Activated T-cell treated with anti-CD3 and anti-CD28 coated beads, Interleukin-2, amount 50 U/mL, for 24 hours (primary cell): ENCODE data around the gene UGT1A7.
A peak's percentile ranks its signal among the peaks of the same experiment; 100 is the strongest.

Source experiments
- DNase-seq: peaks from one replicate; pipeline ENCODE4 v3.0.0-alpha.2; 2020
- H3K27ac Mint-ChIP-seq: 2 replicates; pipeline ENCODE4 v1.8.0; 2020; ENCODE audit warnings: mild to moderate bottlenecking, mixed read lengths
- H3K27me3 Mint-ChIP-seq: 2 replicates; pipeline ENCODE4 v1.8.0; 2020; ENCODE audit warnings: mixed read lengths
- H3K36me3 Mint-ChIP-seq: 2 replicates; pipeline ENCODE4 v1.8.0; 2020; ENCODE audit warnings: low read depth, mixed read lengths
- H3K4me1 Mint-ChIP-seq: 2 replicates; pipeline ENCODE4 v1.8.0; 2020; ENCODE audit warnings: low read depth, mixed read lengths
- H3K4me3 Mint-ChIP-seq: 2 replicates; pipeline ENCODE4 v1.8.0; 2020; ENCODE audit warnings: mild to moderate bottlenecking, moderate library complexity, mixed read lengths
- H3K9me3 Mint-ChIP-seq: 2 replicates; pipeline ENCODE4 v1.8.0; 2020; ENCODE audit warnings: mixed read lengths

UGT1A7 gene

DNA sequence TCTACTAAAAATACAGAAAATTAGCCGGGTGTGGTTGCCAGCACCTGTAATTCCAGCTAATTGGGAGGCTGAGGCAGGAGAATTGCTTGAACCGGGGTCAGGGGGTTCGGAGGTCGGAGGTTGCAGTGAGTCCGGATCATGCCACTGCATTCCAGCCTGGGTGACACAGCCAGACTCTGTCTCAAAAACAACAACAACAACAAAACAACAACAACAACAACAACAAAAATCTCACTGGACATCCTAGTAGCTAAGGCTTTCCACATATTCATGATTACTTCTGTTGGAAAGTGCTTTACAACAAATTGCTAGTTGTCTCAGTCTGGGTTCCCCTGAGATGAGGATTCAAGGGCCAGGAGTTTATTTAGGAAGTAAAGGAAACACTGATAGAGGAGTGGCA lies 92.2 kb downstream of the UGT1A7 start:
- no peak for DNase-seq
- no peaks in the 10 kb centered on the region for H3K4me1 Mint-ChIP-seq
- H3K27me3 Mint-ChIP-seq = peaks cover 19% of the 10 kb centered on the region
- no peak overlapping the region for H3K4me3 Mint-ChIP-seq
- no peak overlapping the region for H3K27ac Mint-ChIP-seq
- H3K36me3 Mint-ChIP-seq = no peaks in the 10 kb centered on the region
- peaks cover 14% of the 10 kb centered on the region for H3K9me3 Mint-ChIP-seq

DNA sequence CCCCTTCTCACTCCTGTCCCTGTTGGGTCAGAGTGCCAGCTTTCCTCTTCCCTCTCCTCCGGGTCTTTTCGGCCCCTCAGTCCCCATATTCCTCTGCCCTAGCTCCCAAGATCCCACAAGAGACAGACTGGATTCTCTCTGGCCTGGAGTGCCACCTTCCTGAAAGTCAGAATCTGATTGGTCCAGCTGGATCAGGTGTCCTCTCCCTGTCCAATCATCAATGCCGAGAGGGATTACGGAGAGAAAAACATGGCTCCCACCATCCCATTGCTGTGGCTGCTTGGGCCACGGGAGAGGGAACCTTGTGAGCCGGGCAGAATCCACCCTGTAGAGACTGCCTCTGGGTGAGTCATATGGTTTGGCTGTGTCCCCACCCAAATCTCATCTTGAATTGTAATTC lies 93.7 kb downstream of the UGT1A7 start:
- peaks cover 20% of the 10 kb centered on the region for H3K27me3 Mint-ChIP-seq
- peaks cover 14% of the 10 kb centered on the region for H3K9me3 Mint-ChIP-seq
- no peaks in the 10 kb centered on the region for H3K36me3 Mint-ChIP-seq
- no peak overlapping the region for H3K4me3 Mint-ChIP-seq
- H3K4me1 Mint-ChIP-seq = no peaks in the 10 kb centered on the region
- no peak for DNase-seq
- no peak overlapping the region for H3K27ac Mint-ChIP-seq

DNA sequence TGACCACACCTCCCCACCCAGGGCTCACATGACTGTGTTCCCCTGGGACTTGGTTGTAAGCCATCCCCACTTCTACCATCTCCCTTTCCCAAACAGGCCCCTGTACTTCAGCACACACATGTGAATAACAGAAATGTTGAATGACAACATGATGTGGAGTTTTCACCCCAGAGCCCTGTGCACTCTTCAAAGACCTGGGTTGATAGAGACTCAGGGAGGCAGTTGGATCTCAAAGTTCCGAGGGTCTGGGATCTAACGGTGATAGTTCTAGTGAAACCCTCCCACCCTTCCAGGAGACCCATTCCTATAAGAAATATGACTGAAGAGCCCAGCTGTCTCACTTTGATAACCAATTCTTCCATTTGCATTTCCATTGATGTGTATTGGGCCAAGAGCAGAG lies 96.3 kb downstream of the UGT1A7 start, which contains the start of gene MROH2A:
MROH2A (plus strand) TSS at position 301 of the 400 bp plus-strand sequence. CDS start 1,029 bp downstream, outside the sequence.
- Mint-ChIP-seq H3K36me3 (no peaks in the 10 kb centered on the region), H3K27ac (no peak within 1 kb of the TSS), H3K4me3 (no peak within 1 kb of the TSS)

DNA sequence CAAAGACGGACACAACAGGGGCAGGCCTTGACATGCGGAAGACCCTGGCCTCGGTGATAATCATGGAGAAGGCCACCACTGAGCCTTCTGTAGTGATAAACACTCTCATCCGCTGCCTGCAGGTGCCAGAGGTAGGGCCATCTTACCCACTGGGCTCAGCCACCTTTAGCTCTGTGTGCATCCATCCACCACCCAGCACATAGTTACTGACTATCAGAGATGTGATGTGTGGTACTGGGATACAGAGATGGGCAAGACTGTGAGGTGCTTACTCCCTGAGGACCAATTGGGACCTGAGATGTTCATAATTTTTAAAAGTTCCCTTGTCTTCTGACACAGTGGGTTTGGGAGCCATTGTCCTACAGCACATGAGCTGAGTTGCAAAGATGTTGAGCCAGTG lies 98.0 kb downstream of the UGT1A7 start:
- peaks cover 25% of the 10 kb centered on the region for H3K27me3 Mint-ChIP-seq
- peaks cover 14% of the 10 kb centered on the region for H3K9me3 Mint-ChIP-seq
- no peaks in the 10 kb centered on the region for H3K4me1 Mint-ChIP-seq
- no peak overlapping the region for H3K4me3 Mint-ChIP-seq
- no peak overlapping the region for H3K27ac Mint-ChIP-seq
- no peaks in the 10 kb centered on the region for H3K36me3 Mint-ChIP-seq
- DNase-seq = no peak

More for the DNA sequence above, 96.3 kb downstream of the UGT1A7 start, which contains the start of gene MROH2A:
- Mint-ChIP-seq H3K27me3 (peaks cover 24% of the 10 kb centered on the region), H3K4me1 (no peaks in the 10 kb centered on the region), H3K9me3 (peaks cover 14% of the 10 kb centered on the region)
- DNase-seq = no peak

DNA sequence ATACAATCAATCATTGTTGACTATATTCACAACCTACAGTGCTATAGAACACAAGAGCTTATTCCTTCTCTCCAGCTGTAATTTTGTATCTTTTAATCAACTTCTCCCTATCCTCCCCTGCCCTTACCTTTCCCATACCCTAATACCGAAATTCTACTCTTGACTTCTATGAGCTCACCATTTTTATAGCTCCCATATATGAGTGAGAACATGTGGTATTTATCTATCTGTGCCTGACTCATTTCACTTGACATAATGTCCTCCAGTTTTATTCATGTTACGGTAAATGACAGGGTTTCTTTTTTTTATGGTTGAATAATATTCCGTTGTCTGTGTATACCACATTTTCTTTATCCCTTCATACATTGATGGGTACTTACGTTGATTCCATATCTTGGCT lies 99.1 kb downstream of the UGT1A7 start:
- Mint-ChIP-seq H3K4me1 (no peaks in the 10 kb centered on the region), H3K36me3 (no peaks in the 10 kb centered on the region), H3K4me3 (no peak overlapping the region), H3K27ac (no peak overlapping the region), H3K9me3 (peaks cover 9% of the 10 kb centered on the region), H3K27me3 (peaks cover 24% of the 10 kb centered on the region)
- no peak for DNase-seq

DNA sequence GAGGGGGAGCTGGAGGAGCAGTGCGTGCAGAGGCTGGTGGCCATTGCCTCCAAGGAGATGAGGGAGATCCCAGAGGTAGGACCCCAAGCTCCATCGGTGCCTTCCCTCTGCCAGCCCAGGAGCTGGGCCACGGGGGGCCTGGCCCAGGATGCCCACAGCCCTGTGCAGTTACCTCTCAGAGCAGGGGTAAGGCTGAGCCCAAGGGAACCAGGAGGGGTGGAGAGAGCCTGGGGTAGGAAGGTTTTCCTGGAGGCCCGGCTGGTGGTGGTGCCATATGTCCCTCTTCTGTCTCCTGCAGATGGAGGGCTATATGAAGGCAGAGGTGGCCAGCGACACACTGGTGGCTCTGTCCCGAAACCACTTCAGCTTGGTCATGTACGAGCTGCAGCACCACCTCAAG lies 107.9 kb downstream of the UGT1A7 start:
- Mint-ChIP-seq H3K36me3 (no peaks in the 10 kb centered on the region), H3K9me3 (no peaks in the 10 kb centered on the region), H3K27ac (no peak overlapping the region), H3K27me3 (peaks cover 4% of the 10 kb centered on the region), H3K4me3 (no peak overlapping the region), H3K4me1 (no peaks in the 10 kb centered on the region)
- DNase-seq = no peak

DNA sequence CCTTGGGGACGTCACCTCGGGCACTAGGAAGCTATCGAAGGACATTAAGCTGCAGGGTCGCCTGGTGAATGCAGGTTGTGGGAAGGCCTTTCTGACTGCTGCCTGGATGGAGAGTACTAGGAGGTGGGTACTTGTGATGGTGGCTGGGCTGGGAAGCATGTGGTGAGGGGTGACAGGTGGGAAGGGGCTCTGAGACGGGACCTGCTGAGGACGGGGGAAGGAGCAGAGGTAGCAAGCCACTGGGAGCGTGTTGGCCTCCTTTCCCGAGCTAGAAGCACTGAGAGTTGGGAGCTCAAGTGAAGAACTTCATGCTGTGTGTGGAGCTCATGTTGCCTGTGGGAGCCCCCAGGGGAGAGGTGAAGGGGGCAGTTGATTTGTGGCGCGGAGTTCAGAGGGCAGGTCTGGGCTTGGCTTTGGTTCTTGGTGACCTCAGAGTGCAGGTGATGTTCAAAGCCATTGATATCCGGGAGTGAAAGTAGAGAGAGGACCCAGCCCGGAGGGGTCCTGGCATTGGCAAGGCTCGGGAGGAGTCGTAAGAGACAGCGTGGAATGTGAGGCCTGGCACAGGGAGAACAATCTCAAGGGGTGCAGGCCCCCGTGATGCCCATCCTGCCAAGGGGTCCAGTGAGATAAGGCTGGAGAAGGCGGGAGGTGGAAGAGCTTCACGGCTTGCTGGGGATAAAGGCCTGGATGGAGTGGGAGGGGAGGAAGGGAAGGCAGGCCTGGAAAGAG lies 109.6 kb downstream of the UGT1A7 start:
- no peak overlapping the region for H3K4me3 Mint-ChIP-seq
- no peaks in the 10 kb centered on the region for H3K4me1 Mint-ChIP-seq
- no peaks in the 10 kb centered on the region for H3K36me3 Mint-ChIP-seq
- no peaks in the 10 kb centered on the region for H3K27me3 Mint-ChIP-seq
- H3K9me3 Mint-ChIP-seq = no peaks in the 10 kb centered on the region
- DNase-seq = no peak
- no peak overlapping the region for H3K27ac Mint-ChIP-seq

DNA sequence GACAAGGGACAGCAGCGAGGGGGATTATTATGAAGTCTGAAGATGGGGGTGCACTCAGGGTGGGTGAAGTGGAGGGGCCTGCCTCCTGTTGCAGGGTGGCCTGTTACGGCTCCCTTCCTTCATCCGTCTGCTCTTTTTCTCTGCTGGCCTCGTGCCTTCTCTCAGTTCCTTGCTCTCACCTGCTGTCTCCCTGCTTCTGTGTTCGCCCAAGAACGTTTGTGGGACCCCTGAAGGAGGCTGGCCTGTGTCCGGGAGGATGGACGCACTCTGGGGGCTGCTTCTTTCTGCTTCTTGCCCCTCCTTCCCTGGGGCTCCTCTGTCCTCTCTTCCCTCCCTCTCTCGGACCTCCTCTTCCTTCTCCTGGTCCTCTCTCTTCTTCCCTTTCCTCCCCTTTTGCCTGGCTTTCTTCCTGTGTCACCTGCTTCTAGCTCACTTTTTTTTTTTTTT lies 110.2 kb downstream of the UGT1A7 start:
- no peaks in the 10 kb centered on the region for H3K36me3 Mint-ChIP-seq
- no peaks in the 10 kb centered on the region for H3K27me3 Mint-ChIP-seq
- H3K27ac Mint-ChIP-seq = no peak overlapping the region
- no peak overlapping the region for H3K4me3 Mint-ChIP-seq
- no peaks in the 10 kb centered on the region for H3K9me3 Mint-ChIP-seq
- DNase-seq = no peak
- no peaks in the 10 kb centered on the region for H3K4me1 Mint-ChIP-seq

DNA sequence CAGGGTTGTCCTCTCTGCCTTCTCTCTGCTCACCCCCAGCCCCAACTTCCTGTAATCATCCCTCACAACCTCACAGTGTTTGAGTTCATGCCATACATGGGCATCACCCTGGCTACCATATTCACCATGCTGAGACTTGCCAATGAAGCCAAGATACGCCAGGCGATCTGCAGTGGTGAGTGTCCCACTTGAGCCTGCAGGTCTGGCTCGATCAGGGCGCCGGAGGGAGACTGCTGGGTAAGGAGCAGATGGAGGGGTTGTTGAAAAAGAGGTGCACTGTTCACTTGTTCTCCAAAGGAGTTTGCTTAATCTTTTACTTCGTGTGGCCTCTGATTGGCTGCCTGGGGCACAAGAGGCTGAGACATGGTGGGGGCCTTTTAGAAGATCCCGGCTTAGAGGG lies 111.0 kb downstream of the UGT1A7 start:
- Mint-ChIP-seq H3K36me3 (no peaks in the 10 kb centered on the region), H3K27me3 (no peaks in the 10 kb centered on the region), H3K9me3 (no peaks in the 10 kb centered on the region), H3K27ac (no peak overlapping the region), H3K4me3 (no peak overlapping the region), H3K4me1 (no peaks in the 10 kb centered on the region)
- DNase-seq = no peak

DNA sequence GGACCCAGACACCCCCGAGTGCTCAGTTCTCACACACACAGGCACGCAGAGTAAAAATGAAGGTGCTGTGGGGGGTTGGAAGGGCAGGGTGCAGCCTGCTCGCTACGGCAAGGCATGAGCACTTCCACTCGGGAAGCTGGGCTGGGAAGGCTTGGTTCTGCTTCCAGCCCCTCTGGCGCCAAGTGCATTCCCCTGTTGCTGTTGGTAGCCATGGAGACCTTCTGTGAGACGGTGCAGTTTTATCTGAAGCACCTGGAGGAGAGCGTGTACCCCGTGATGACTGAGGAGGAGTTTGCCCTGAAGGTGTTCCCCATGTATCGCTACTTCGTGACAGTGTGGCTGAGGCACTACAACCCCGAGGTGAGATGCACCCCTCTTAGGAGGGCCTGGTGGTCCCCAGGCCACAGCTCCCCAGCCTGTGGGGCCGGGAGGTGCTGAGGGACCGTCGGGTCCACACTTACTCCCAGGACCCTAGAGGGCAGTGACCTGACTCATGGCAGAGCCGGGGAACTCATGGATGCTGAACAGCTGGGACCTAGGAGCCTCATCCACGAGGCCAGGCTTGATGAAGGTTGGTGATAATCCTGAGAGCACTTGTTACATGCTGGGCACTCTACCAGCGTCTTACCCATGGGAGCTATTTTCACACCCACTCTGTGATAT lies 111.9 kb downstream of the UGT1A7 start:
- no peaks in the 10 kb centered on the region for H3K4me1 Mint-ChIP-seq

DNA sequence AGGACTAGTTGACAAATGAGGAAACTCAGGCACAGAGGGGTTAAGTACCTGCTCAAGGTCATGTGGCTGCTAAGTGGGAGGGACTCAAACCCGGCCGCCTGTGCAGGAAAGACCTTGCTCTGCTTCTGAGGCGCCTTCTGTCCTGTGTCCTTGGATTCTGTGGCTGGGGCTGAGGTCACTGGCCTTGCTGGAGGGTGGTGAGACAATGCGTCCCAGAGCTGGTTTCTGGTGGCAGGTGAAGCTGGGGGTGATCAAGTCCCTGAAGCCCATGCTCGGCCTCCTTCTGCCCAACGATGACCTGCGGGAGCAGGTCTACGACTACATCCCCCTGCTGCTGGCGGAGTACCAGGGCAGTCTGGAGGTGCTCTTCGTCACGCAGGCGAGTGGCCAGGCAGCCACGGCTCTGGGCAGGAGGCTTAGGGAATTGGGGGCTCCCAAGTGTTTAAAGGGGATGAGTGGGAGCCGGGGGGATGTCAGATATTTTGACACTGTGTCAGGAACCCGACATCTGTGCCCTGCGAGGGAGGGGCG lies 112.5 kb downstream of the UGT1A7 start:
- DNase-seq = peak; percentile 16
- no peaks in the 10 kb centered on the region for H3K9me3 Mint-ChIP-seq

More for the DNA sequence above, 111.9 kb downstream of the UGT1A7 start:
- Mint-ChIP-seq H3K4me3 (no peak overlapping the region), H3K9me3 (no peaks in the 10 kb centered on the region), H3K27ac (no peak overlapping the region), H3K36me3 (no peaks in the 10 kb centered on the region), H3K27me3 (peaks cover 2% of the 10 kb centered on the region)
- DNase-seq = no peak

DNA sequence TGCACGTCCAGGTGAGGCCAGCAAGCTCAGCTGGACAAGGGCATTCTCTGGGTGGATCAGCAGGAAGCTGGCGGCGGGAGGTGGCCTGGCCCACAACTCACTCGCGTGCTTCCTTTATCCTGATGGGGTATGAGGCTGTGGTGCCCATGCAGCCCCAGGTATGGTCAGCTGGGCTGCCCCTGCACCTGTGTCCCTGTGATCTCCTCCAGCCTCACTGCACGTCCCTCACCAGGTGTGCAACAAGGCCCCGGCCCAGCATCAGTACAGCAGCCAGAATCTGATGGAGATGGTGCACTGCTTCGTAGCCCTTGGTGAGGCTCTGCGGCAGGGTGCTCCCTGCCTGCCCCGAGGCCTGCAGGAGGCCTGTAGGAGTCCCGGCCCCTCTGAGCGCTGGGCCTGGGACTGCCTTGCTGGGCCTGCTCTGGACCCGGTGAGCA lies 114.1 kb downstream of the UGT1A7 start:
- H3K4me1 Mint-ChIP-seq = no peaks in the 10 kb centered on the region
- no peaks in the 10 kb centered on the region for H3K9me3 Mint-ChIP-seq
- H3K27ac Mint-ChIP-seq = no peak overlapping the region
- no peaks in the 10 kb centered on the region for H3K36me3 Mint-ChIP-seq
- H3K27me3 Mint-ChIP-seq = peaks cover 2% of the 10 kb centered on the region
- no peak for DNase-seq
- no peak overlapping the region for H3K4me3 Mint-ChIP-seq

More for the DNA sequence above, 112.5 kb downstream of the UGT1A7 start:
- Mint-ChIP-seq H3K27ac (no peak overlapping the region), H3K27me3 (peaks cover 2% of the 10 kb centered on the region), H3K36me3 (no peaks in the 10 kb centered on the region), H3K4me3 (no peak overlapping the region), H3K4me1 (no peaks in the 10 kb centered on the region)

DNA sequence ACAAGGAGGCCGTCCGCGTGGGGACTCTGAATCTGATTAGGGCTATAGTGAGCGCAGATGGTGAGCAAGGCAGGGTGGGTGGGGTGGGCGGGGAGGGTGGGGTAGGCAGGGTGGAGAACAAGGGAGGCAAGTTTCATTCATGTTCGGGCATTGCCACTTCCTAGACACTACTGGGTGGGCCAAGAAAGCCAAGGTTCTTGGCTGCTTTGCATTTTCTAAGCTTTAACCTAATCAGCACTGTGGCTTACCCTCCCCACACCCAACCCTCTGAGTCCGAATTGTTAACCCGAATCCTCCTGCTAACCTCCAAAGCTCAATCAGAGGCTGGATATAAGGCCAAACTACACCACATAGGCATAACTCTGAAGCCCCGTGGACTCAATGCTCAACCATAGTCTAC lies 114.6 kb downstream of the UGT1A7 start:
- Mint-ChIP-seq H3K4me3 (no peak overlapping the region), H3K27ac (no peak overlapping the region)
- no peak for DNase-seq

DNA sequence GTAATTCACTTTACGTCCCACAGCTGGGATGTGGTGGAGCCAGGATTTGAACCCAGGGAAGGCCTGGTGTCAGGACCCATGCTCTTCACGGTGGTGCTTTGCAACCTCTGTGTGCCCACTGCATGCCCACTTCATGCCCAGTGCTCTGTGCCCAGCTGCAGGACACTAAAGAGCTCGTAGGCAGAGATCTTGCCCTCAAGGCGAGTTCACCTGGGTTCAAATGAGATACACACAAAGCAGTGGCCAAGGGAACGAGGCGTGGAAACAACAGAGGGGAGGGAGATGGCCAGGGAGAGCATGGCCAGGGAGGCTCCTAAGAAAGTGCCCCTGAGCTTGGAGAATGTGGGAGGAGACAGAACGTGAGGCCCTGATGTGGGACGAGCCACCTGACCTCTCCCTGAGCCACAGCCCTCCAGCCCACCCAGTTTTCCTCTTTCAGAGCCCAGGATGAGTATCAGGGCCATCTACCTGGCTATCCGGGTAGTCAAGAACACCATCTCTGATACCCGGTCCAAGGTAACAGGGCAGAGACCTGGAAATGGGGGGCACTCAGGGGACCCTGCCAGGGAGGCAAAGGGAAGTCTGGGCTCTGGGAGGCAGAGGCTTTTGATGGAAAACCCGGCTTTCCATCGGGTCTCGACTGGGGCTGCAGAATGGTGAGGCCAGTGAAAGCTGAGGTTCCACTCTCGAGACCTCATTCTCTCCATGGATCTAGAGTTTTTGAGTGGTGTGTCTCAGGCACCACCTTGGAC lies 116.8 kb downstream of the UGT1A7 start:
- Mint-ChIP-seq H3K9me3 (no peaks in the 10 kb centered on the region), H3K36me3 (no peaks in the 10 kb centered on the region), H3K4me3 (no peak overlapping the region), H3K27me3 (peaks cover 17% of the 10 kb centered on the region), H3K27ac (no peak overlapping the region), H3K4me1 (peaks cover 2% of the 10 kb centered on the region)
- DNase-seq = peak; percentile 20

More for the DNA sequence above, 114.6 kb downstream of the UGT1A7 start:
- Mint-ChIP-seq H3K4me1 (peaks cover 2% of the 10 kb centered on the region), H3K9me3 (no peaks in the 10 kb centered on the region), H3K36me3 (no peaks in the 10 kb centered on the region), H3K27me3 (peaks cover 2% of the 10 kb centered on the region)
